Measurements from ENCODE around the gene VSTM1. TPM values are rescaled to one million over a fixed set of nuclear protein-coding genes. Genes with fewer than 3 reads are reported as not detected.
"Not testable (repeated sequence)": the region's sequence is repeated elsewhere in the genome, so short reads cannot be mapped to it uniquely, and the experiment has no call there.

Gene VSTM1
- total RNA-seq, 4 donors from 2014 or later: not detected

- no peak for TF ChIP-seq POLR2A (IDR thresholded peaks at IDR 0.05)
- no peak for TF ChIP-seq POLR2AphosphoS5 (IDR thresholded peaks at IDR 0.05)
- TF ChIP-seq EP300 (IDR thresholded peaks at IDR 0.05): no peak
- no peak for TF ChIP-seq CTCF (IDR thresholded peaks at IDR 0.05)
- no peaks in the 10 kb centered on the region for H3K27me3 ChIP-seq
- H3K36me3 ChIP-seq: peaks cover 0 to 51% of the 10 kb centered on the region in 2 donors
- WGBS, 2 donors (ENCODE audit: low coverage in 1 of 2): 81 to 92% methylated on average over 3 to 11 of the region's 11 CpGs
- no peak overlapping the region for H3K27ac ChIP-seq
- H3K9me3 ChIP-seq: no peaks in the 10 kb centered on the region
- ATAC-seq: no peak
- no peak overlapping the region for H3K4me3 ChIP-seq
- H3K4me1 ChIP-seq: peaks cover 0 to 25% (median 8%) of the 10 kb centered on the region in 3 donors
These were observed 41.5 kb upstream of the VSTM1 start for GRCh38 chr19:54104998-54105715.

- Histone ChIP-seq H3K9me3 (no peaks in the 10 kb centered on the region), H3K27ac (peak within 1 kb of the TSS; percentile 12 to 82 (median 80)), H3K27me3 (no peaks in the 10 kb centered on the region), H3K4me3 (peak within 1 kb of the TSS; percentile 79 to 94), H3K36me3 (peaks cover 0 to 25% of the 10 kb centered on the region in 2 donors), H3K4me1 (peaks cover 0 to 25% (median 8%) of the 10 kb centered on the region in 3 donors)
- peak; percentile 100 for ATAC-seq
- TF ChIP-seq POLR2A (IDR thresholded peaks at IDR 0.05) (peak; percentile 52 to 66), CTCF (IDR thresholded peaks at IDR 0.05) (no peak), EP300 (IDR thresholded peaks at IDR 0.05) (no peak), POLR2AphosphoS5 (IDR thresholded peaks at IDR 0.05) (peak; percentile 76)
- WGBS, 2 donors (ENCODE audit: low coverage in 1 of 2): 0 to 8% methylated on average over 9 to 14 of the region's 54 CpGs
These were observed 38.9 kb upstream of the VSTM1 start, which contains the start of gene NDUFA3 for GRCh38 chr19:54102421-54103169. Gene NDUFA3 (plus strand): TSS chr19:54102855. CDS start chr19:54102879, 24 bp downstream.

- no peak for TF ChIP-seq CTCF (IDR thresholded peaks at IDR 0.05)
- TF ChIP-seq EP300 (IDR thresholded peaks at IDR 0.05): no peak
- no peak for TF ChIP-seq POLR2A (IDR thresholded peaks at IDR 0.05)
- no peak for TF ChIP-seq POLR2AphosphoS5 (IDR thresholded peaks at IDR 0.05)
- no peak within 1 kb of the TSS for H3K27ac ChIP-seq
- no peaks in the 10 kb centered on the region for H3K9me3 ChIP-seq
- H3K27me3 ChIP-seq: peaks cover under 1% of the 10 kb centered on the region
- peaks cover 0 to 5% of the 10 kb centered on the region in 2 donors for H3K36me3 ChIP-seq
- WGBS, 2 donors (ENCODE audit: low coverage in 1 of 2): 18 to 33% methylated on average over 1 to 3 of the region's 5 CpGs
- no peak within 1 kb of the TSS for H3K4me3 ChIP-seq
- H3K4me1 ChIP-seq: peaks cover 0 to 41% (median 11%) of the 10 kb centered on the region in 3 donors
- no peak for ATAC-seq
These were observed 36.9 kb upstream of the VSTM1 start, which contains the start of gene OSCAR for GRCh38 chr19:54100561-54100960. Gene OSCAR (minus strand): TSS chr19:54100803. CDS start chr19:54100792, 11 bp downstream.

GRCh38 chr19:54099903-54100255, 36.2 kb upstream of the VSTM1 start:
- H3K36me3 ChIP-seq, ATAC-seq, H3K4me3 ChIP-seq, H3K27me3 ChIP-seq, H3K27ac ChIP-seq, H3K9me3 ChIP-seq: not testable (repeated sequence)
- WGBS, 2 donors (ENCODE audit: low coverage in 1 of 2): 70% methylated on average over 5 of the region's 9 CpGs; no CpG with 5 or more reads in 1 of the 2 donors
- peaks cover 0 to 47% (median 13%) of the 10 kb centered on the region in 3 donors for H3K4me1 ChIP-seq

- no peak overlapping the region for H3K4me3 ChIP-seq
- 71% methylated on average over 4 of the region's 12 CpGs; no CpG with 5 or more reads in 1 of the 2 donors for WGBS, 2 donors (ENCODE audit: low coverage in 1 of 2)
- ATAC-seq: no peak
- peaks cover 0 to 43% (median 13%) of the 10 kb centered on the region in 3 donors for H3K4me1 ChIP-seq
- no peak overlapping the region for H3K27ac ChIP-seq
- no peak for TF ChIP-seq EP300 (IDR thresholded peaks at IDR 0.05)
- TF ChIP-seq POLR2AphosphoS5 (IDR thresholded peaks at IDR 0.05): no peak
- no peak for TF ChIP-seq CTCF (IDR thresholded peaks at IDR 0.05)
- no peak for TF ChIP-seq POLR2A (IDR thresholded peaks at IDR 0.05)
- no peaks in the 10 kb centered on the region for H3K9me3 ChIP-seq
- no peaks in the 10 kb centered on the region for H3K36me3 ChIP-seq
- peaks cover 13% of the 10 kb centered on the region for H3K27me3 ChIP-seq
These were observed 35.6 kb upstream of the VSTM1 start for GRCh38 chr19:54099190-54099902.

Data from gastroesophageal sphincter (tissue), 4 donors.